ENCODE data around the gene PNPLA7.

The PNPLA7 gene

GRCh38 chr9:137491735-137492432, 58.3 kb downstream of the PNPLA7 start:
- H3K79me2 ChIP-seq (ENCODE audit: insufficient read depth, low read length), result no peaks in the 10 kb centered on the region

GRCh38 chr9:137490532-137491186, 59.5 kb downstream of the PNPLA7 start:
- TF ChIP-seq CTCF (IDR thresholded peaks at IDR 0.05; ENCODE audit: borderline replicate concordance, extremely low read depth, low read length, poor library complexity, severe bottlenecking), result no peak
- TF ChIP-seq EZH2 (IDR thresholded peaks at IDR 0.05; ENCODE audit: borderline replicate concordance, low read depth, low read length, severe bottlenecking), result no peak

More at GRCh38 chr9:137491735-137492432, 58.3 kb downstream of the PNPLA7 start:
- H3K27ac ChIP-seq (ENCODE audit: low read length), result no peak overlapping the region
- DNase-seq (no peak), ATAC-seq (ENCODE audit: insufficient read depth, low read depth) (no peak)
- 0 out of 2 replicates have a peak, but pooled peaks cover 5% of the 10 kb centered on the region for H4K20me1 ChIP-seq (ENCODE audit: insufficient read depth, low read length)
- TF ChIP-seq EZH2 (IDR thresholded peaks at IDR 0.05; ENCODE audit: borderline replicate concordance, low read depth, low read length, severe bottlenecking) (no peak), CTCF (IDR thresholded peaks at IDR 0.05; ENCODE audit: borderline replicate concordance, extremely low read depth, low read length, poor library complexity, severe bottlenecking) (no peak)
- no peak overlapping the region for H3K9ac ChIP-seq (ENCODE audit: low read depth, low read length)
- H3K36me3 ChIP-seq (ENCODE audit: insufficient read depth, low read length), result no peaks in the 10 kb centered on the region
- no peaks in the 10 kb centered on the region for H3K9me3 ChIP-seq (ENCODE audit: insufficient read depth, low read length, severe bottlenecking)
- H3K4me1 ChIP-seq (ENCODE audit: insufficient read depth, low read length), result no peaks in the 10 kb centered on the region
- no peaks in the 10 kb centered on the region for H3K27me3 ChIP-seq (ENCODE audit: insufficient read depth, low read length, poor library complexity)
- no peak overlapping the region for H3K4me2 ChIP-seq (ENCODE audit: insufficient read depth, low read length)
- H3K4me3 ChIP-seq (ENCODE audit: low read depth in 1 of 2, low read length in 2 of 2), result no peak overlapping the region
- no peak overlapping the region for H2AFZ ChIP-seq (ENCODE audit: low read depth, low read length)

GRCh38 chr9:137488906-137489305, 61.3 kb downstream of the PNPLA7 start:
- Histone ChIP-seq H3K4me2 (ENCODE audit: insufficient read depth, low read length) (no peak overlapping the region), H3K4me3 (ENCODE audit: low read depth in 1 of 2, low read length in 2 of 2) (no peak overlapping the region), H3K4me1 (ENCODE audit: insufficient read depth, low read length) (no peaks in the 10 kb centered on the region), H3K9ac (ENCODE audit: low read depth, low read length) (no peak overlapping the region), H4K20me1 (ENCODE audit: insufficient read depth, low read length) (0 out of 2 replicates have a peak, but pooled peaks cover 10% of the 10 kb centered on the region), H3K79me2 (ENCODE audit: insufficient read depth, low read length) (no peaks in the 10 kb centered on the region), H3K27me3 (ENCODE audit: insufficient read depth, low read length, poor library complexity) (no peaks in the 10 kb centered on the region), H2AFZ (ENCODE audit: low read depth, low read length) (no peak overlapping the region), H3K36me3 (ENCODE audit: insufficient read depth, low read length) (no peaks in the 10 kb centered on the region), H3K9me3 (ENCODE audit: insufficient read depth, low read length, severe bottlenecking) (no peaks in the 10 kb centered on the region), H3K27ac (ENCODE audit: low read length) (no peak overlapping the region)
- no peak for DNase-seq
- ATAC-seq (ENCODE audit: insufficient read depth, low read depth), result no peak
- TF ChIP-seq EZH2 (IDR thresholded peaks at IDR 0.05; ENCODE audit: borderline replicate concordance, low read depth, low read length, severe bottlenecking) (no peak), CTCF (IDR thresholded peaks at IDR 0.05; ENCODE audit: borderline replicate concordance, extremely low read depth, low read length, poor library complexity, severe bottlenecking) (no peak)

More at GRCh38 chr9:137490532-137491186, 59.5 kb downstream of the PNPLA7 start:
- 0 out of 2 replicates have a peak, but pooled peaks cover 10% of the 10 kb centered on the region for H4K20me1 ChIP-seq (ENCODE audit: insufficient read depth, low read length)
- no peaks in the 10 kb centered on the region for H3K27me3 ChIP-seq (ENCODE audit: insufficient read depth, low read length, poor library complexity)
- DNase-seq (peak; percentile 31), ATAC-seq (ENCODE audit: insufficient read depth, low read depth) (peak; percentile 60)
- H3K4me2 ChIP-seq (ENCODE audit: insufficient read depth, low read length), result 0 out of 2 replicates have a peak overlapping the region, but pooled peaks have one; percentile 12
- no peak overlapping the region for H3K4me3 ChIP-seq (ENCODE audit: low read depth in 1 of 2, low read length in 2 of 2)
- H3K9ac ChIP-seq (ENCODE audit: low read depth, low read length), result no peak overlapping the region
- H3K36me3 ChIP-seq (ENCODE audit: insufficient read depth, low read length), result no peaks in the 10 kb centered on the region
- no peak overlapping the region for H2AFZ ChIP-seq (ENCODE audit: low read depth, low read length)
- no peaks in the 10 kb centered on the region for H3K9me3 ChIP-seq (ENCODE audit: insufficient read depth, low read length, severe bottlenecking)
- no peaks in the 10 kb centered on the region for H3K79me2 ChIP-seq (ENCODE audit: insufficient read depth, low read length)
- H3K4me1 ChIP-seq (ENCODE audit: insufficient read depth, low read length), result no peaks in the 10 kb centered on the region
- no peak overlapping the region for H3K27ac ChIP-seq (ENCODE audit: low read length)
